ENCODE results near the gene HELB.

Gene HELB

DNA sequence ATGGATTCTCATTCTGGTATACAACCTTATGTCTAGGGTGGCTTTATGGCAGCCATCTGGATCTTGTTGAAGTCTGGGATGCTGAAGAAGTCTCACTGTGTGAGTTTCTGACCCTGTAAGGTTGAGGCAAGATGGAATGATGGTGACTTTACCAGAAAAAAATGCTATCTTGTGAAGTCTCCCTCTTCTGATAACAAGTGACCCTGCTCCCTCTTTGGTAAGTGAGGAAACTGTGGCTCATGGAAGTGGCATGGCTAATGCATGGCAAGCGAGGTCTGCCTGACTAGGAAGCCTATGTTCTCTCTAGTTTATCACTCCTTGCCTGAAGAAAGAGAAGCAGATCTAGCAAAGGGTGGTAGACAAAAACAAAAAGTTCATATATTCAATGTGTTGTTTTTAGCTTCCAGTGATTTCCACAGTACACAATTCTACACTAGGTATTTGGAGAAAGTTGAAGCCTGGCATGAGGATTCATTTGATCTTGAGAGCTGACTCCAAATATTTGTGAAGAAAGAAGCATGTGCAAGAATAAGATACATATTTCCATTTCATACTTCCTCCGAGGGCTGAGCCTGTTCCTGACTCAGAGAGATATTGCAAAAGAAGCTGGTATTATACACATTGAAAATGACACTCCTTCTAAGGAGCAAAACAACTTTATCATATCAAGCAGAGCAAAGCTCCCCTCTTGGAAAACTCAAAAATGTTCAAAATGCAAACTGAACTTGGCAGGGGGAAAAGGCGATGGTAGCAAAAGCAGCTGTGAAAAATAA lies 63.6 kb downstream of the HELB start:
- DNase-seq (ENCODE audit: low spot score) = no peak

DNA sequence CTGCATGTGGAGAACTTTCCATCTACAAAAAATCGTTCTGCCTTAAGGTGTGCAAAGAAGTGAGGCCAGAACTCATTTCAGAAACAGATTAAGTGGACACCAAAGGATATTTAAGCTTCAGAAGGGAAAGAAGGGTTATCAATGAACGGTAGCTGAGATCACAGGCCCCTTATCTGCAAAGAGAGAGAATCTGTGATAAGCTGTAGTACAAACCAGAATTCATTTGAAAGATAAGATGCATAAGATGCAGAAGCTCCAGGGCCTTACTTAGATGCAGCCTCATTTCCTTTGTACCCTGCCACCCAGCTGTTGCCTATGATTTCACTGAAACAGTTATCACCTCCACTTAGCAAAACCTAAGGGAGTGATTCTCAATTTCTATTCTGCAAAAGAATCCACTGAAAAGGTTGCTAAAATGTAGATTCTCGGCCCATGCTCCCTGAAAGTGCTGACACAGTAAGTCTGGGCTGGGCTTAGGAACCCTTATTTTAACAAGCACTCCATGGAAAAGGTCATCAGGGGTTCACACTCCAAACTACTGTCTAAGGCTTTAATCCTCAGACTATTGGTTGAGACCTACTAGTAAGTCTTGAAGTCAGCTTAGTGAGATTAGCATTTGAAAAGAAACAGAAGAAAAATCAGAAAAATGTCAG lies 64.8 kb downstream of the HELB start:
- DNase-seq (ENCODE audit: low spot score) = no peak

DNA sequence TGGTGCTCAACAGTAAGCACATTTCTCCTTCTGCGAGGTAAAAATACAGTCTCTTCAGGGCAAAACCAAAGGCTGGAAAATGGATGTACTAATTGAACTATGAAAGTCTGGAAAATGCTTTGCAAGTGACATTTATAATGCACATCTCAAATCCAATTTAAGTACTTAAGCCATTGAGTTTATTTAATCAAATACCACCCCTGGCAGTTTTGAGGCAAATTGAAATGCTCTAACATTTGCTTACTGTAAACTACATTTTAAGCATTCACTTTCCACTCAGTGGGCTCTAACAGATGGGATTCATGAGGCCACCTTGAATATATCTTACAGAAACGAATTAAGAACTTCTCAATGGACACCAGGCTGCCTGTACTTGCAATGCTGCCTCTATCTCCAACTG lies 69.7 kb downstream of the HELB start:
- DNase-seq (ENCODE audit: low spot score) = no peak

DNA sequence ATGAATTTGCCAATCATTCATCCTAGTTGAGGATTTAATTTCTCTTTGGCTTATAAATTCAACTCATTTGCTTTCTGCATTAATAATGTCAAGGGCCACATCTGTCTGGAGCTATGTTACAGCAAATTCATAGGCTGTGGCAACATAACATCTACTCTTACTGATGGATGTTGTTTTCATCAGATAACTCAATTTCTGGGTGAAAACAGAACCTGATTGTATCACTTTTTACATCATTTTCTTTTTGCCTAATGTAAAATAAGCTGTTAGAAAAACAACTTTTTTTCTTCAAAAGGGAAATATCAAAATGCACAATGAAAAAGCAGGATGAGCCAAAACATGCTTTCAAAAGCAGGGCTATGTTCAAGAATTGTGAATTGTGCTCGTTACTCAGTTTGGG lies 73.3 kb downstream of the HELB start:
- DNase-seq (ENCODE audit: low spot score) = no peak

DNA sequence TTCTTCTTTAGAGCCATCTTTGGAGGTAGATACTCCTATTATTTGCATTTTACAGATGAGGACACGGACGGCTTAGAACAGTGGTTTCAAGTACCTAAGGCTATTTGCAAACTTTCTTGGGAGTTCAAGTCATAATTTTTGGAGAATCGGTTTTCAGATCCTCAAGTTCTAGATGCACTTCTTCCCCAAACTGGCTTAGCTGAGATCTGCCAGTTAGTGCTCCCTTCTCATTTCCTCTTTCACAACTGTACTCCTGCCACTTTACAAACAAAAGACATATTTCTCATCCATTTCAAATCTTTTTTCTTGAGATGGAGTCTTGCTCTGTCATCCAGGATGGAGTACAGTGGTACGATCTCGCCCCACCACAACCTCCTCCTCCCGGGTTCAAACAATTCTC lies 77.3 kb downstream of the HELB start:
- DNase-seq (ENCODE audit: low spot score) = no peak

DNA sequence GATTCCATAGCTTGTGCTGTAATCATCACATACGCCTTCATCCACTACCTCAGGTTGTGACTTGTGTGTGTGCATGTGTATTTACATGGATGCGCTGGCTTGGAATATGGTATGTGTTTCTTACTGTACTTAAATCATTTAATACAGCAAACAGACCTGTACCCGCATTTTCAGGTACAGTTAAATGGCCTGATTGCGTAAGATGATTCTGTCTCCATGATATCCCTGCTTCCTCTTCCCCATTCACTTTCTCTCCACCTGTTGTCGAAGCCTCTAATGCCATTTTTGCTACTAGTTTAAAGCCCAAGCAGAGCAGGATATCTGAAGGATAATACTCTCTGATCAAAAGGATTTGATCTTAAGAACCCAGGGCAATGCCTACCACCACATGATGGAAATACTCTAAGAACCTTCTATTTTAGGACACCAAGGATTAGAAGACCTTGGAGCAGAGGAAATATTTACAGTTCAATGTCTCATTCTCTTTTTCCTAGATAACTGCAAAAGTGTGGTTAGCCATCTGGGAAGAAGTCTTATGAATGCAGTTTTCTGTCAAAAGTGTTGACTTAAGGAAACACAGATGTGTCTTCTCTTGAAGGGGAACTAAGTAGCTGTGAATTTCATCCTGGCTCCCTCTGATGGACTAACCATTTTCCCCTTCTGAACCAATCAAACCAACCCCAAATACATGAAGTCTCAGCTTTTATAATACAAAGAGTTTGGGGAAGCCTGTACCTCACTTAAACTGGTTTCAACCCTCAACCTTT lies 78.7 kb downstream of the HELB start:
- no peak for DNase-seq (ENCODE audit: low spot score)

DNA sequence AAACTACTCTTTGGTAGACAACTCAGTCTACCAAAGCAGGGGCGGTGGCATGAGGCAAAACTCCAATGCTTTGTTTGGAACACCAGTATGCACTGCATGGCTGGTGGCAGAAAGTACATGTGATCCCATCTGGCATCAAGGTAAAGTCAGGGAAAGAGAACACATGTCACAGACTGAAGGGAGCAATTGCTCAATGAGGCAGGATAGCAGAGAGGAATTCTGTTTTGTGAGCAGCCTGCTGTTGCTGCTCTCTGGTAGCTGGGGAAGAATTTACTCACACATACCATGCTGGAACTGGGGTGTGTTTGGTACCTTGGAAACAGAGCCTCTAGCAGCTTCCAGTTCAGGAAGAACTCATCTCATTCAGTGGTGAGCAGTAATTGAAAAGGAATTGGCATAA lies 84.8 kb downstream of the HELB start:
- no peak for DNase-seq (ENCODE audit: low spot score)
